SK-N-SH treated with all-trans-retinoic acid at 6 μM for 48 hours (cell line): Measurements from ENCODE around the gene FAM167B.

Experiments used
- ARNTL ChIP-seq: fragments of 450-650 bp; formaldehyde crosslinking; IDR thresholded peaks from 2 replicates; pipeline ENCODE4 v1.5.0; 2020; ENCODE audit warnings: low read depth, mild to moderate bottlenecking, moderate library complexity, borderline replicate concordance
- CREB5 ChIP-seq: fragments of 250-450 bp; sonication (Bioruptor Pico); IDR thresholded peaks from 2 replicates; pipeline ENCODE4 v1.5.1; 2020; ENCODE audit warnings: low read depth, mild to moderate bottlenecking, moderate library complexity
- RARB ChIP-seq: fragments of 250-450 bp; sonication (Bioruptor Pico); IDR thresholded peaks from 2 replicates; pipeline ENCODE4 v1.8.0; 2021; ENCODE audit warnings: mild to moderate bottlenecking, moderate library complexity
- SNAI2 ChIP-seq: fragments of 250-450 bp; sonication (Bioruptor Pico); IDR thresholded peaks from 2 replicates; pipeline ENCODE4 v1.5.0; 2020; ENCODE audit warnings: mild to moderate bottlenecking, moderate library complexity
- TOX ChIP-seq: fragments of 250-450 bp; sonication (Bioruptor Pico); IDR thresholded peaks from 2 replicates; pipeline ENCODE4 v1.8.0; 2021; ENCODE audit warnings: mild to moderate bottlenecking, moderate library complexity, borderline replicate concordance
- ZNF565 ChIP-seq: fragments of 450-650 bp; formaldehyde crosslinking; conservative IDR thresholded peaks from 2 replicates; pipeline ENCODE4 v1.5.0; 2020; ENCODE audit warnings: low read depth, mild to moderate bottlenecking, moderate library complexity

GRCh38 chr1:32266921-32267591, 20.0 kb downstream of the FAM167B start:
- TF ChIP-seq ARNTL (CRISPR knock-in tag): no peak
- TF ChIP-seq TOX (CRISPR knock-in tag): no peak
- no peak for TF ChIP-seq ZNF565
- TF ChIP-seq SNAI2 (CRISPR knock-in tag): no peak
- 0 out of 2 replicates have a peak, but pooled peaks have one; percentile 20 for TF ChIP-seq CREB5 (CRISPR knock-in tag)
- no peak for TF ChIP-seq RARB (CRISPR knock-in tag)
